Measurements from ENCODE around the gene PON3.

PON3 gene

GRCh38 chr7:95312561-95312960, 83.6 kb downstream of the PON3 start:
- no peak for DNase-seq
- H3K27ac ChIP-seq (ENCODE audit: insufficient read depth, low read length, poor library complexity, severe bottlenecking) = no peak overlapping the region
- H3K9me3 ChIP-seq (ENCODE audit: control insufficient read depth, low read length) = no peaks in the 10 kb centered on the region
- no peaks in the 10 kb centered on the region for H3K36me3 ChIP-seq (ENCODE audit: control insufficient read depth, insufficient read depth, low read length)
- no peak overlapping the region for H3K4me3 ChIP-seq (ENCODE audit: insufficient read depth, low read depth, low read length, poor library complexity, severe bottlenecking)
- H3K4me1 ChIP-seq (ENCODE audit: control insufficient read depth, insufficient read depth, low read length, poor library complexity, severe bottlenecking) = no peaks in the 10 kb centered on the region
- peaks cover 2% of the 10 kb centered on the region for H3K27me3 ChIP-seq (replicated peaks; ENCODE audit: control insufficient read depth, insufficient read depth, low read length, poor library complexity, severe bottlenecking)

- Histone ChIP-seq H3K4me1 (ENCODE audit: control insufficient read depth, insufficient read depth, low read length, poor library complexity, severe bottlenecking) (no peaks in the 10 kb centered on the region), H3K27me3 (replicated peaks; ENCODE audit: control insufficient read depth, insufficient read depth, low read length, poor library complexity, severe bottlenecking) (peaks cover 2% of the 10 kb centered on the region), H3K9me3 (ENCODE audit: control insufficient read depth, low read length) (no peaks in the 10 kb centered on the region), H3K36me3 (ENCODE audit: control insufficient read depth, insufficient read depth, low read length) (no peaks in the 10 kb centered on the region), H3K4me3 (ENCODE audit: insufficient read depth, low read depth, low read length, poor library complexity, severe bottlenecking) (no peak overlapping the region), H3K27ac (ENCODE audit: insufficient read depth, low read length, poor library complexity, severe bottlenecking) (no peak overlapping the region)
- DNase-seq = no peak
These were observed 84.8 kb downstream of the PON3 start for GRCh38 chr7:95311389-95311788.

GRCh38 chr7:95309951-95310350, 86.2 kb downstream of the PON3 start:
- H3K27me3 ChIP-seq (replicated peaks; ENCODE audit: control insufficient read depth, insufficient read depth, low read length, poor library complexity, severe bottlenecking) = peaks cover 2% of the 10 kb centered on the region
- DNase-seq = no peak

More at GRCh38 chr7:95309951-95310350, 86.2 kb downstream of the PON3 start:
- H3K4me1 ChIP-seq (ENCODE audit: control insufficient read depth, insufficient read depth, low read length, poor library complexity, severe bottlenecking) = no peaks in the 10 kb centered on the region
- no peak overlapping the region for H3K4me3 ChIP-seq (ENCODE audit: insufficient read depth, low read depth, low read length, poor library complexity, severe bottlenecking)
- no peaks in the 10 kb centered on the region for H3K36me3 ChIP-seq (ENCODE audit: control insufficient read depth, insufficient read depth, low read length)
- H3K27ac ChIP-seq (ENCODE audit: insufficient read depth, low read length, poor library complexity, severe bottlenecking) = no peak overlapping the region
- no peaks in the 10 kb centered on the region for H3K9me3 ChIP-seq (ENCODE audit: control insufficient read depth, low read length)

Data from effector memory CD4-positive, alpha-beta T cell (primary cell).